A673 (cell line): ENCODE data around the gene FLT3. TPM values are rescaled to one million over a fixed set of nuclear protein-coding genes. Genes with fewer than 3 reads are reported as not detected.

Experiments used
- BruUV-seq: library from RNA; stranded (reverse); fragments of 400-500 nt; replicated peaks from 2 replicates; lab custom pipeline; 2021; lab: Mats Ljungman, UMichigan
- CTCF ChIA-PET: fragments of 300-600 bp; sonication (Branson Sonifier 250); formaldehyde crosslinking; loops from one replicate; lab custom pipeline; 2022; ENCODE audit warnings: antibody characterized with exemption; lab: Charles Lee
- POLR2A ChIA-PET: fragments of 300-600 bp; sonication (Branson Sonifier 250); formaldehyde crosslinking; loops from one replicate; lab custom pipeline; 2022; ENCODE audit warnings: antibody characterized with exemption; ENCODE audit not compliant: low non-redundant PET; lab: Charles Lee
- DNase-seq: peaks from one replicate; pipeline ENCODE4 v3.0.0-alpha.2; 2015; ENCODE audit warnings: low spot score
- H3K27ac ChIP-seq: fragments of 200-600 bp; sonication (generic); 2 replicates; pipeline ENCODE4 v1.5.1; 2016; ENCODE audit warnings: mixed run types, low read depth, mild to moderate bottlenecking, mixed read lengths, antibody characterized with exemption, low read length; ENCODE audit not compliant: poor library complexity, severe bottlenecking
- H3K27me3 ChIP-seq: fragments of 200-600 bp; sonication (generic); replicated peaks from 2 replicates; pipeline ENCODE4 v1.6.1; 2017; ENCODE audit warnings: mixed run types, low read depth, mild to moderate bottlenecking, mixed read lengths, antibody characterized with exemption, low read length; ENCODE audit not compliant: insufficient read depth, poor library complexity
- H3K36me3 ChIP-seq: fragments of 200-600 bp; sonication (generic); 2 replicates; pipeline ENCODE4 v1.6.1; 2016; ENCODE audit warnings: mixed run types, mild to moderate bottlenecking, mixed read lengths, antibody characterized with exemption, low read length; ENCODE audit not compliant: insufficient read depth, poor library complexity, severe bottlenecking
- H3K4me1 ChIP-seq: fragments of 200-600 bp; sonication (generic); 2 replicates; pipeline ENCODE4 v1.6.1; 2017; ENCODE audit warnings: mixed run types, mild to moderate bottlenecking, mixed read lengths, antibody characterized with exemption, low read length; ENCODE audit not compliant: insufficient read depth, poor library complexity, severe bottlenecking
- H3K4me3 ChIP-seq: fragments of 200-600 bp; sonication (generic); 2 replicates; pipeline ENCODE4 v1.5.1; 2016; ENCODE audit warnings: low read depth, mixed run types, mild to moderate bottlenecking, mixed read lengths, low read length; ENCODE audit not compliant: poor library complexity, severe bottlenecking
- H3K9me3 ChIP-seq: fragments of 200-600 bp; sonication (generic); 2 replicates; pipeline ENCODE4 v1.6.1; 2016; ENCODE audit warnings: mixed run types, low read depth, mild to moderate bottlenecking, mixed read lengths, antibody characterized with exemption, low read length; ENCODE audit not compliant: poor library complexity, severe bottlenecking
- CTCF ChIP-seq: fragments of 300-800, 200-600 bp; sonication (generic); conservative IDR thresholded peaks from 2 replicates; pipeline ENCODE4 v1.5.1; 2017; ENCODE audit warnings: low read depth, mild to moderate bottlenecking, antibody characterized with exemption, low read length, moderate library complexity, mixed read lengths
- EZH2 ChIP-seq: fragments of 200-600 bp; sonication (generic); IDR thresholded peaks from 2 replicates; pipeline ENCODE4 v1.6.1; 2017; ENCODE audit warnings: borderline replicate concordance, low read depth, mild to moderate bottlenecking, mixed read lengths, antibody characterized with exemption, low read length; ENCODE audit not compliant: poor library complexity, severe bottlenecking
- intact Hi-C: fragments of 100-400 bp; cut with micrococcal nuclease; formaldehyde crosslinking; loops from one replicate; pipeline ENCODE4 v1.10.0; 2022; ENCODE audit not compliant: unreplicated experiment
- total RNA-seq: library from RNA; stranded (reverse); gene quantifications from 2 replicates; pipeline ENCODE4 v1.2.3, GENCODE V29; 2021

FLT3 gene
- total RNA-seq, 1 experiment from 2014 or later: 0.15 TPM

- H3K9me3 ChIP-seq: no peaks in the 10 kb centered on the region
- BruUV-seq: no TSS peak
- TF ChIP-seq CTCF (no peak), EZH2 (peak; percentile 69)
- H3K36me3 ChIP-seq: no peaks in the 10 kb centered on the region
- intact Hi-C loops: loop anchor here (5.0 to 10.0 kb wide), 2 partner anchors 87 to 580 kb away; no protein-coding TSS in a partner anchor
- DNase-seq: no peak
- H3K4me1 ChIP-seq: no peaks in the 10 kb centered on the region
- H3K27me3 ChIP-seq: peaks cover 77% of the 10 kb centered on the region
- POLR2A ChIA-PET: interaction anchor here (0.6 kb wide), 1 partner anchor 1570 kb away, joined by 3 read pairs; no protein-coding TSS in a partner anchor
- CTCF ChIA-PET: interaction anchor here (1.1 to 2.0 kb wide), 5 partner anchors 84 to 592 kb away, joined by 4 to 22 read pairs (median 18); no protein-coding TSS in a partner anchor
- H3K27ac ChIP-seq: no peak overlapping the region
- peak overlapping the region; percentile 46 for H3K4me3 ChIP-seq
Measured at GRCh38 chr13:27954406-27954851, 145.9 kb downstream of the FLT3 start.

GRCh38 chr13:27953676-27954405 is 146.5 kb downstream of the FLT3 start:
- Histone ChIP-seq H3K9me3 (no peaks in the 10 kb centered on the region), H3K27me3 (peaks cover 71% of the 10 kb centered on the region), H3K36me3 (no peaks in the 10 kb centered on the region), H3K4me3 (peak overlapping the region; percentile 46), H3K4me1 (no peaks in the 10 kb centered on the region), H3K27ac (no peak overlapping the region)
- ChIA-PET POLR2A (interaction anchor here (0.6 kb wide), 1 partner anchor 1571 kb away, joined by 3 read pairs; no protein-coding TSS in a partner anchor), CTCF (interaction anchor here (0.6 to 2.0 kb wide), 10 partner anchors 13 to 959 kb away, joined by 3 to 22 read pairs (median 4); no protein-coding TSS in a partner anchor)
- BruUV-seq: no TSS peak
- TF ChIP-seq EZH2 (peak; percentile 90), CTCF (peak; percentile 73)
- peak; percentile 85 for DNase-seq
- intact Hi-C loops: loop anchor here (2.0 to 10.0 kb wide), 3 partner anchors 87 to 579 kb away; no protein-coding TSS in a partner anchor

Other genes starting within 250 kb of the FLT3 start
- gene PDX1, start 180.6 kb downstream of the FLT3 start, total RNA-seq: not detected in 2 replicates
- gene CDX2, start 131.3 kb downstream of the FLT3 start, total RNA-seq: not detected in 2 replicates
- gene URAD, start 111.9 kb downstream of the FLT3 start, total RNA-seq: not detected in 2 replicates
- gene PAN3, start 38.0 kb upstream of the FLT3 start, total RNA-seq: 41.5 and 46.1 TPM in 2 replicates